ENCODE results near the gene AUTS2.

Gene AUTS2

DNA sequence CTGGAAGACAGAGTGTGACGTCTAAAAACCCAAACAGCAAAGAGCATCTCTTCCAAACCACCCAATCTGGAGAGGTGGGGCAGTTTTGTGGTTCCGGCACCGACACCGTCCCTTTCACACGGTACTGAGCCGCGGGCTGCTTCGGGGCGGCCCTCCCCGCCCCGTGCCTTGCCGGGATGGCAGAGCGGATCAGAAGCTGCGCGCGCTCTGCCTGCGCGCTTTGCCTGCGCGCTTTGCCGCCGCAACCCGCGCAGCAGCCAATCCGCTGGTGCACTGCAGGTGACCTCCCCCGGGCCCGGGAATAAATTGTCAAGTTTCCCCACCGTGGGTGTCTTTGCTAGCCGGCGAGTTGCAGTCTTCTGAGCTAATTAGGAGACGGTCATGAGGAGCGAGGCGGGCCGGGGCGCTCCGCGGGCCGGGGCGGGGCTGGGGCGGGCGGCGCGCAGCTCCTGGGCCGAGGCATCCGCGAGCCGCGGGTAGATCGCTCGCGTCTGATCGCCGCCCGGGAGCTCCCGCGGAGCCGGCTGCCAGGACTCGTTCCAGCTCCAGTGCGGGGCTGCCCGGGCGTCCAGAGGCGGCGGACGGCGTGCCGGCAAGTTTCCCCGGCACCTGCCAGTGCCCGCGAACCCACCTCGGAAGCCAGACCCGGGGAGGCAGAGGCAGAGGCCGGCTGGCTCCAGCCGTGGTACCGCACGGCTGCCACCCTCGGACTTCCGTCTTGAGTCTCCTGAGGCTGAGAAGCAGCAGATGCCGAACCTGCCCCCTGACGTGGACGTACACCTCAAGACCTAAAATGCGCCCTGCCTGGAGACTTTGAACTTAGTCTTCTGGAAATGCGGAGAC, 997.7 kb downstream of the AUTS2 start:
- no peak for DNase-seq (ENCODE audit: extremely low read depth in 1 of 2, low read depth in 1 of 2)

DNA sequence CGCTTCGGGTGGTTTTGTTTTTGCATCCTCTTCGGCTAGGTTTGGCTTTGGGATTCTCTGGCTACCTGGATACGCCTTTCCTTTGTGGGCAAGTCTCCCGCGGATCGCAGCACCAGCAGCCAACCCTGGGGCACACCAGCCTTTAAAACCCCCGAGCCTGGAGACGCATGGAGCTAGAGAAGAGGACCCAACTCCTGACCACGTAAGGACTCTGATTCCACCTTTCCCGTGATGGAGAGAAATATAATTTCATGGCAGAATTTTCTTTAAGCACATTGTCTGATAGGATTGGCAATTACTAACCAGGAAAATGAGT, 998.3 kb downstream of the AUTS2 start:
- no peak for DNase-seq (ENCODE audit: extremely low read depth in 1 of 2, low read depth in 1 of 2)

DNA sequence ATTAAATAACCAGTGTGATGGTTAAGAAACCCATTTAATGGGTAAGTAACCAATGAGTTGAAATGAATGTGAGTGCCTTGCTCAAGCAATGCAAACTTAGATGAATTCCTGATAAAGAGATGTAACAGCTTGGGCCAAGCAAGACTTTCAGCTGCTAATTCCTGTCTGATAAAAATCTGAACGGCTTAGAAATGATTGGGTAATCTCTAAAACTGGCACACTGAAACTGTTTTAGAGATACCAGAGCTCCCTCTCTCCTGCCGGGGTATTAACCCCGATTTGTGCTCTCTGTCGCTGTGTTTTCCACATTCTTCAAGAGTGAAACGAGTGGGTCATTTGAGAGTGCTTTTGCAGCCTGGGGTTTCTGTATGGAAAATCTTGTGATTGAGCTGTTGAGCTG, 998.8 kb downstream of the AUTS2 start:
- no peak for DNase-seq (ENCODE audit: extremely low read depth in 1 of 2, low read depth in 1 of 2)

DNA sequence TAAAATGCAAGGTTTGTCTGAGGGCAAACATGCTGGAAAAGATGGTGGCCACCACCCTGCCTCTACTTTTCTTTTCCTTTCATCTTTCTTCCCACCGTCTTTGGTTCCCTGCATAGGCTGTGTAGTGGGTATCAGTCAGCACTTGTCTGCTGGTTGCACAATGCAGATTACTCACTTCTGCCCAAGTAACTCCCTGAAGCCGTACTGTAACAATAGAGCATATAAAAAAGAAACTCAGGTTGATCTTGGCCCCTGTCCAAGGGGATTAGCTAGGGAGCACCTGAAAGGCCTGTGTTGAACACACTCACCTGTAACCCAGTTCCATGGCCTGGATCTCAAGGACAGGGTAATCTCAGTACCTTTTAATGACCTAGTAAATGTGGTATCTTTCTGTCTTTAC, 1000.7 kb downstream of the AUTS2 start:
- no peak for DNase-seq (ENCODE audit: extremely low read depth in 1 of 2, low read depth in 1 of 2)

DNA sequence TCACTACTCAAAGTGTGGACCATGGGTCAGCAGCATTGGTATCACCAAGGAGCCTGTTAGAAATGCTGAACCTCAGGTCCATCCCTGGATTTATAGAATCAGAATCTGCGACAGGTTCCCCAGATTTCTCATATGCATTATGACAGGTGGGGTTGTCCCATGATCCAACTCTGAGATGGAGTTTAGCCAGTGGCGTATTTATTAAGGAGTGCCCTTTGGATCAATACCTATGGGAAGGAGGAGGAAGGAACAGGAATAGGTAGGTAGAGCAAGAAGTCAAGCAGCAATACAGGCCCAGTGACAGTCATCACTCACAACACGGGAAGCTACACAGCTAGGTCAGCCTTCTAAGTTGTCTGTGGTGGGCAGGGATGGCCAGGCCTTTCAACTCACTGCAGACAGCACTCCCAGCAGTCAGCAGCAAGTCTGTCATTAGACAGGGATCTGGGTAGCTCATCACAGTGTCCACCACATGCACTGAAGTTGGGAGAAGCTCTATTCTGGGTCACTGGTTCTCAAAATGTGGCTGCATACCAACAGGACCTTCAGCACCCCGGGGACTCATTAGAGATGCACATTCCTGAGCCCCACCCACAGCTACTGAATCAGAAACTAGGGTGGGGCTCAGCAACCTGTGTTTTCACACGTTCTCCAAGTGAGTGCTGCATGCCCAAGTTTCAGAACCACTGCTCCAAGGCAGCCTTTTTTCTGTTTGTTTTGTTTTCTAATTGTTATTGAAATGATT, 1001.3 kb downstream of the AUTS2 start:
- DNase-seq (ENCODE audit: extremely low read depth in 1 of 2, low read depth in 1 of 2): no peak

DNA sequence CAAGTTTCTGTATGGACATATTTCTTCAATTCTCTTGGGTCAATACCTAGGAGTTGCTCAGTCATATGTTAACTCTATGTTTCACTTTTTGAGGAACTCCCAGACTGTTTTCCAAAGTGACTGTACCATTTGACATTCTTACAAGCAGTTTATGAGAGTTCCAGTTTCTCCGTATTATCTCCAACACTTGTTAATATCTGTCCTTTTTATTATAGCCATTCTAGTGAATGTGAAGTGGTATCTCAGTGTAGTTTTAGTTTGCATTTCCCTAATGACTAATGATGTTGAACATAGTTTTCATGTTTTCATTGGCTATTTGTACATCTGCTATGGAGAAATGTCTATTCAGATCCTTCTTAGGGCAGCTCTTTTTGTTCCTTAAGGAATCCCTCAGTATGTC, 1002.7 kb downstream of the AUTS2 start:
- DNase-seq (ENCODE audit: extremely low read depth in 1 of 2, low read depth in 1 of 2): no peak

DNA sequence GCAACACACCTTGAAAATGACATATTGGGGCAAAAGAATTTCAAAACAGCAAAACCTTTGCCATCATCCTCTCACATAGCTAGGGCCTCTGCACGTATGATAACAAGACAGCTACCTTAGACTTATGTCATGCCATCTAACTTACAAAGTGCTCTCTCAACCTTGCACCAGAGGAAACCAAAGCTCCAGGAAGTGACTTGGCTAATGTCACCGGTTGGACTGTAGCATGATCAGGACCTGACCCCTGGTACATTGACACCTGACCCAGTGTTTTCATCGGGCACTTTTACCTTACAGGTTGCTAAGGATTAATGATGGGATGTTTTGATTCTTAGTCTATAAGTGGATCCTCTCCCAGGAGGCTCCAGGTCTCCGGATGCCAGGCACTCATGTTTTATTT, 1003.8 kb downstream of the AUTS2 start:
- no peak for DNase-seq (ENCODE audit: extremely low read depth in 1 of 2, low read depth in 1 of 2)

DNA sequence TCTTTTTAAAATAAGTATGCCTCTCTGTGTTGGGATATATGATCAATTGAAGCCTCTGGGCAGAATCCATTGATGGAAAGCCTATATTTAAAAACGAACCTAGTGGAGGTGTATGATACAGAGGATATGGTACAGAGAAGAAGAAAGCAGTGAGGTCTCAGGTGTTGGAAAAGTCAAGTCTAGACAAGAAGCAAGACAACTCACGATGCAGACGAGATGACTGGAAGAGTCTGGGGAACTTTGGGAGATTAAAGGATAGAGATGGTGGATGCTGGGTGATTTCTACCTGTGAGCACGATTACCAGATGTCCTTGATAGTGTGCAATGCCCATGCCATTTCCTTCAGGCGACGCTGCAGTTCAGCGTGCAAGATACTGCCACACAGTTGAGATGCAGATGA, 1009.0 kb downstream of the AUTS2 start:
- no peak for DNase-seq (ENCODE audit: extremely low read depth in 1 of 2, low read depth in 1 of 2)

DNA sequence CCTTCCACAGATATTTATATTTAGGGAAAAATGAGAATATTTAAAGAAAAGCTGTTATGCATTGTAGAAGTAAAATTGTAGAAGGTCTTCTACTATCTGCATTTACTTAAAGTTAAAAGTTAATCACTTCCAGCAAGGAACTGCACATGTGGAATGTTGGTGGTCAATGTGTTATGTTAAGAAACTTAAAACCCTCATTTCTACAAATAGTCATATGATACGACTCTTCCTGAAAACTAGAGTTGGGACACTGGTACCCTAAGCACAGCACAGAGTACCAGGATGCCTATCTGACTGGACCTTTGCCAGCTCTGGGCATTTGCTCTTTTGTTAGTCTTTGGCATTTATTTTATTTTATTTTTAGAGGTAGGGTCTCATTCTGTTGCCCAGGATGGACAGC, 1009.5 kb downstream of the AUTS2 start:
- no peak for DNase-seq (ENCODE audit: extremely low read depth in 1 of 2, low read depth in 1 of 2)

DNA sequence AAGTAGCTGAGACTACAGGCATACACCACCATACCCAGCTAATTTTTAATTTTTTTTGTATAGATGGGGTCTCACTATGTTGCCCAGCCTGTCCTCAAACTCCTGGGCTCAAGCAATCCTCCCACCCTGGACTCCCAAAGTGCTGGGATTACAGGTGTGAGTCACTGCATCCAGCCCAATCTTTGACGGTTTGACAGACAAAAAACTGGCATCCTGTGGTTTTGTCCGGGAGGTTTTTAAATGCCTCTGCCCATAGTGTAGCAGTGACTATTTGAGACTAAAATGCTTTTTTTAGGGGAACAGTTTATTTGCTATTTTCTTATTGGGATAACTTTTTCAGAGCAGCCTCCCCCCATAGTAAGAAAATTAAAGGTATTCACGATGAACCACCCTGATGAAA, 1010.0 kb downstream of the AUTS2 start:
- DNase-seq (ENCODE audit: extremely low read depth in 1 of 2, low read depth in 1 of 2): no peak

DNA sequence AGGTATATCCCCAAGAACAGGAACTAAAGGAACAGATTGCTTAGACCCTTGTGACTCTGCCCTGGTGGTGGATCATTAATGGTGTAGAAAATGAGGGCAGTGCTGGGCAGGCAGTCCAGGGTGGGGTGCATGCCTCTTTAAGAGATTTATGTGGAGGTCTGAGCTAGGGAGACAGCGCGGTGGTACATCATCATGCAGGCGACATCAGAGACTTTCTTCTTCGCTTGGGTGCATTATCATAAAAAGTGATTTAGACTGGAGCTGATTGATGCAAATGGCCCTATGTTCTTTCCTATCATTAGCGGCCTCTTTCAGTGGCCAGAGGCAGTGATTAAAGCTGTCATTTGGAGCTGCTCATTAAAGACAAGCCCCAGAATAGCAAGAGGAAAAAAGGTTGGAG, 1014.5 kb downstream of the AUTS2 start:
- DNase-seq (ENCODE audit: extremely low read depth in 1 of 2, low read depth in 1 of 2): no peak

DNA sequence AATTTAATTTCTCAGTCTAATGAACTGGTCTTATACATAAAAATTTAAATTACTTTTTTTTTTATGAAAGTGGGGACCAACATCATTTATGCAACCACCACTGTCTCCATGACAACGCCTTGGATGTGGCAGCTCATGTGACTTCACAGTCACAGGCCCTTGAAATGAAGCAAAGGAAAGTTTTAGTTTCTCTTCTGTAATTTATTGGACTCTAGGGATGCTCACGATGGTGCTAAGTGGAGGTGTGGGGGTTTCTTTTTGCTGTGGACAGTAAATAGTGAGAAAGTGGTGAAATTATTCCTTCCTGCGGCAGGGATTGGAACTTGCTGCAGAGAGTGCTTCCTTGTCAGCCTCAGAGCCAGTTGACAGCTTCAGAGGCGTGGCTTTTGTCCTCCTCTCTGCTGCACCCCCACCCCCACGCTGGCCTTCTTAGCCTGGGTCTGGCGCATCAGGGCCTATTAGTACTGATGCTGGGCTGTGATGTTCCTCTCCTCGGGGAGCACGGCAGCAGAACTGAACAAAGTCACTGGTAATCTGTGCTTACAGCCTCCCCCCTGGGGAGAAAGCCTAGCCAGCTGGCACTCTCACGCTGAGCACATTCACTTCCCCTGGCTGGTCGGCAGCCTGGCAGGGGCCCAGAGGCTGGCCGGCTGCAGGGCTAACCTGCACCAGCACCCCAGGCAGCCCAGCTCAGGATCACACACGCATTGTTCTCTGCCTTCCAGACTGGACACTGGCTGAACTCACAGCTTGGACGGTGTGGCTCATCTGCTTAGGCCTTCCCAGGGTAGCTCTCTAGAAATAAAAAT, 1016.2 kb downstream of the AUTS2 start:
- no peak for DNase-seq (ENCODE audit: extremely low read depth in 1 of 2, low read depth in 1 of 2)

DNA sequence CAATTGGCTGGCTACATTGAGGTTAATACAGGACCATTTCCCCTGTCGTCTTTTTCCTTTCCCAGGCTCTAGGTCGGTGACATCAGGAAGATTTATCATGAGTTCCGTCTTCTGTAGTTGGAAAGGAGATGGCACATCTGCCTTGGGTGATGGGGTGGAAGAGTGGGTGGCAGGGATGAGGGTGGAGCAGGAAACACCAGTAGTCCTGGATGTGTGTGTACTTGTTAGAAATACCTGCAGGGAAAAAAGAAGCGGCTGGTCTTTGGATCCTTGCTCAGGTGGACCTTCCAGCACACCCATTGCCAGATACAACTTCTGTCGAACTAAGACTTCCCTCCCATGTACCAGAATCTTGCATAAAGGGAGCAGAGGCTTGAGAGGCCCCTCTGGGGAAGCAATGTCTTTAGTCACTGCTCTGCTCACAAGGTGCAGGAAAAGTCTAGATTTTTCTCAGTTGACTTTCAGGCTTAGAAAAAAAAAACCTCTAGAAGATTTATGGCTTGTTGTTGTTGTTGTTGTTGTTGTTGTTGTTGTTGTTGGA, 1016.9 kb downstream of the AUTS2 start:
- no peak for DNase-seq (ENCODE audit: extremely low read depth in 1 of 2, low read depth in 1 of 2)

DNA sequence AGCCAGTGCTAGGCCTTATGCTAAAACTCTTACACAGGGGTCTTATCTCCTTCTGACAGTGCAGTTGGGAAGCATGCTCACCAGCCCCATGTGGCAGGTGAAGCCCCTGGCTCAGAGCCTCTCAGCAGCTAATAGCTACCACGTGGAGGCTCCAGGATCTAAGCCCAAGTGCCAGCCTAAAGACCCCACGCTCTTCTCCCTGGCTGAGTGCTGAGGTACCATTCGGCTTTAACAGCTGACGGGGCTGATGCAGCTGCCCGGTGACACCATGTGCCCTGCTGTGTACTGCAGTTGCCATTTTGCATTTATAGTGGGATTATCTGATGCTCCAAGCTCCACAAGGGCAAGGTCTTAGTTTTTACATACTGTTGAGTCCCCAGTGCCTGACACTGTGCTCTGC, 1017.9 kb downstream of the AUTS2 start:
- DNase-seq (ENCODE audit: extremely low read depth in 1 of 2, low read depth in 1 of 2): no peak

DNA sequence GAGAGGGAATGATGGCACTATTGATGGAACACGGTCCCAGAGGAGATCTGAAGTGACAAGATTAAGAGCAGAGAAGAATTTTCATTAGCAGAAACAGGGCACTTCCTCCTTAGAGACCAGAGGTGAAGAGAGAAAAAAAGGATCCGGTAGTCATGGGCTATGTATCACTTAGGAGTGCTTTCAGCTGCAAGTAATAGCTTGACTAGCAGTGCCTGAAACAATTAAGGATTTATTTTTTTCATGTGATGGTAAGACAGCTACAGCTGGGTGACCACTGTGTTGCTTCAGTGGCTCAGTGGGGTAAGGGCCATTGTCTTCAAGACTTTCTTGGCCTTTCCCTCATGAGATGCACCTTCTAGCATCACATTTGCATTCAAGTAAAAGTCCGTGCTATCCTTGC, 1018.5 kb downstream of the AUTS2 start:
- DNase-seq (ENCODE audit: extremely low read depth in 1 of 2, low read depth in 1 of 2): no peak

DNA sequence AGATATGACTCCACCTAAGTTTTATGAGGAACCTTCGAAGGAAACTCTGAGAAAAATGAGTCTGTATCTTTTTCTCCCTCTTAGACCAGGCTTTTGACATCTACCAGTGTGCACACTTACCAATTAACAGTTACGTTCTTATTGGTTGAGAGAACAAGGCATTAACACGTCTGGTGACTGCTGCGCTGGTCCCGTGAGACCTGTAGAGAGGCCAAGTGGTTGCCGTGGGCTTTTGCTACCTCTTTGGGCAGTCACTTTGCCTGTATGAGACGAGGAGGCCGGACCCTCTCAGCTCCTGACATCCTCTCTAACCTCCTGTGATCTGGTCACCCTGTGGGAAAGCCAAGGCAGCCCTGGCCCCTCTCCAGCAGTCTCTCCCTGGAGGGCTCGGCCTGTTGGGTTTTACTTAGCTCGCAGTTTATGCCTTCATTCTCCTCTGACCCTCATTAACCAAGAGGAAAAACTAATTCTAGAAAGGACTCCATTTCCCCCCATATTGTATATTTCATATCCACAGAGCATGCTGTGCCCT, 1019.8 kb downstream of the AUTS2 start:
- no peak for DNase-seq (ENCODE audit: extremely low read depth in 1 of 2, low read depth in 1 of 2)

DNA sequence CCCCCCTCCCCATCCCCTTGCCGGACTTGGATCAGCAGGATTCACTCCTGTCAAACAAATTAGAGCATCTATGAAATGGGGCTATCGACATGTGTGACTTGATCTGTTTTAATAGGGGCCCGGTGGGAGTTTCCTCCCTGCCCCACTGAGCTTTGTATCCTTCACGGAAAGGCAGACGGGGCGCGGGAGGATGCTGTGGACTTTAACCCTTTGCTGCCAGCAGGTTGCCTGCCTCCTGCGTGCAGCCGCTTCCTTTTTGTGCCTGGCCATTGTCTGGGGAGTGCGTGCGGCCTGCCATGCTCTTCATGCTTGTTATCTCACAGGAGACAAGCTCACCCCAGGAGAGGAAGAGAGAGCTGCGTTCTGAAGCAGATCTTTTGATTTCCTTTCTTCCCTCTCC, 1020.9 kb downstream of the AUTS2 start:
- no peak for DNase-seq (ENCODE audit: extremely low read depth in 1 of 2, low read depth in 1 of 2)

DNA sequence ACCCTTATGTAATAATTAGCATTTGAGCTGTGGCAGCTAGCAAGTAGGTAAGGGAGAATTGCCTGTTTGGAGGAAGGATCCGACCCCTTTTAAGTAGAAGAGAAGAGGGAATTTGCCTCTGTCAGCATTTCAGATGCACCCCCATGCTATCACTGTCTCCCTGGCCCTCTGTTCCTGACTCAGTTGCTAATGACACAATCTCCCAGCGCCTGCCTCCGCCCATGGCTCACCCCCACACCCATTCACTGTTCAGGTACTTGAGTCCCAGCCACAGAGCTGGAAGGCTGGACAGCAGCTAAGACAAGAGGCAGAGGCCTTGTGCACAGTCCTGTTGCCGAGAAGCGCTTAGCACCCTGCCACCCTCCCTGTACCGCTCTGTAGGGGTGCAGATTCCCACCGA, 1021.4 kb downstream of the AUTS2 start:
- DNase-seq (ENCODE audit: extremely low read depth in 1 of 2, low read depth in 1 of 2): no peak

DNA sequence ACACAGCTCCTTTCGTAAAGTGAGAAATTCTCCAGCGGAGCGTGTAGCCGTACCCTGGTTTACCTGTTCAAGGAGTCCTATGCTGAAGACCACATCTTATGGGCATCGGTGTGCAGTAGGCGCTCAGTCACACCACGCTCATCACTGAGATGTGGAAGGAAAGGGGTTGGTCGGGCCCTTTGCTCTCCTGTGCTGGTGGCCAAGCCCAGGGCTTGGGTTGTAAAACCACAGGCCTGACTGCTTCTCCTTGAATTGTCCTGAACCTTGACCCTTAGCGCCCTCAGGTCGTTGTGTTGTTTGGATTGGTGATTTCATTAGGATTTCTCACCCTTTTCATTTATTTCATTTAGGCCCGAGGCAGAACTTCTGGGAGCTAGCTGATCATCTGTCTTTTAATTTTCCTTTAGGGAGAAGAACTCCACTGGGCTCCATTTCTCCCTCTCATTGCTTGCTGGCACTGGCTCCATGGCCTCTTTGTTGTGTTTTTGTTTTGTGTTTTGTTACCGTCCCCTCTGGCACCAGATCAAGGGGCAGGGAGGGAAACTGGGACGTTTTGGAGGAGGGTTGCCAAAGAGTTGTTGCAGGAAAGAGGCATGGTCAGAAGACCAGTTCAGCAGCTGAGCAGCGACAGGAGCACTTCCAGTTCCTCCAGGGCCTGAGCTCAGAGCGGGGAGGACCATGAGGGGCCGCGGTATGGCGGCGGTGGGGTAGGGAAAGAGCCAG, 1022.2 kb downstream of the AUTS2 start:
- DNase-seq (ENCODE audit: extremely low read depth in 1 of 2, low read depth in 1 of 2): no peak

DNA sequence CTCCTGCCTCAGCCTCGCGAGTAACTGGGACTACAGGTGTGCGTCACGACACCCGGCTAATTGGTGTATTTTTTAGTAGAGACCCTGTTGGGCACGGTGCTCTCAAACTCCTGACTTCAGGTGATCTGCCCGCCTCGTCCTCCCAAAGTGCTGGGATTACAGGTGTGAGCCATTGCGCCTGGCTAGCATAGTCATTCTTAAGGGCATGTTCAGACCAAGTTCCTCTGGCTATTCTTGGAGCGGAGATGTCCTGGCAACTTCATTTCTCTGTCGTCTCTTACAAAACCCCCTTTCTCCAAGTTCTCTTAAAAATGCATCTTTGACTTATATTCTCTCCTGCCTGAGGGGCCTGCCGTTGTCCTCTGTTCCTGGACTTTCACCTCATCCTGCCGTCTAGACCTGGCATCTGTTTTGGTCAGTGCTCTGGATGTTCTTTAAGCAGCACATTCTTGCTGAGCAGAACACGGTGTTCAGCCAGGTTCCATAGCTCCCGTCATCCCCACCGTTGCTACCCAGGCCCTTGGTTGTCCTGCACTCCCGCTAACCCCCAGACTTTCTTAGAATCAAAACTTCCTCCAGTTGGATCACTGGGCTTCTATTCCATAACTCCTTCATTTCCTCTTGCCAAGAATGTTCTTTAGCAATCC, 1023.8 kb downstream of the AUTS2 start:
- no peak for DNase-seq (ENCODE audit: extremely low read depth in 1 of 2, low read depth in 1 of 2)

Data from stimulated activated CD8-positive, alpha-beta memory T cell treated with anti-CD3 and anti-CD28 coated beads, Interleukin-7, amount 100 ng/mL, for 48 hours (primary cell).